ENCODE results near the gene PHOSPHO1. TPM values are rescaled to one million over a fixed set of nuclear protein-coding genes. Genes with fewer than 3 reads are reported as not detected.
A peak's percentile ranks its signal among the peaks of the same experiment; 100 is the strongest.

Gene PHOSPHO1
- total and polyA plus RNA-seq, 2 of the 13 experiments (the other 11 are each of a cell fraction or from before 2014, with no cell fraction given): not detected

DNA sequence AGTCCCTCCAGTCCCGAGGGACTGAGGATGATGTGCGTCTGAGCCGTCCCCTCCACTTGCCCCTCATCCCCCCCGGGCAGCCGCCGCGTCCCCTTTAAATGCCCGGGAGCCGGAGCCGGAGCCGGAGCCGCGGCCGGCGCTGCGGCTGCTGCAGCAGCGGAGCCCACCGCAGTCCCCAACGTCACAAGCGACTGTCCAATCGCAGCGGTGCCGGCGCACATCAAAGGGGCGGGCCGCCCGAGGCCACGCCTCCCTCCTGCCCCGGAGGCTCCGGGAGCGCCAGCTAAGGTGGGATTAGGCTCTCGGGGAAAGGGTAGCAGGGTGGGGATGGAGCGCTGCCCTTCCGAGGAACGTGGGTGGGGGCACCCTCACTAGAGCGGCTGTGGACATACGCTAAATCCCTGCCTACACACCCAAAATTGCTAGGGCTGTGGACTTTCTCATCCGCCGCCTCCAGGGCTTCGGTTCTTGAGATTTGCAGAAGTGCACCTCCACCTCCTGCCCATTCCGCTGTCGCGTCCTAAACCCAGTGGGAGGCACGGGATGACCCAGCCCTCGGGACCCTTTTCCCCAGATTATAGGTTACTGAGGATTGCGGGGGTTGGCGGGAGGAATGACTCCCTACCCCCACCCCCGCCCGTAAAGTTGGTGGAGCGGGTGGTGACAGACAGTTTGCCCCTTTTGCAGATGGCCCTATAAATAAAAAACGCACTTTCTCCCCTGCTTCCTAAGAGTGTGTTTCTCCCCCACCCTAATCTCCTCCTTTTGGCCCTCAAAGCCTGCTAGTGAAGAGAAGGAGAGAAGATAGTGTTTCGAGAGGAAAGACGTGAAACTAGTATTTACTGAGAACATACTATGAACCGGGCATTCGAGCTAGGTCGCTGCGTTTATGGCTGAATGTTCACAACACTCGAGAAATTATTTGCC lies at the start of gene PHOSPHO1 (continued):
- no peak for TF ChIP-seq MEF2D (CRISPR knock-in tag; IDR thresholded peaks at IDR 0.05)
- TF ChIP-seq, protein P1, sequence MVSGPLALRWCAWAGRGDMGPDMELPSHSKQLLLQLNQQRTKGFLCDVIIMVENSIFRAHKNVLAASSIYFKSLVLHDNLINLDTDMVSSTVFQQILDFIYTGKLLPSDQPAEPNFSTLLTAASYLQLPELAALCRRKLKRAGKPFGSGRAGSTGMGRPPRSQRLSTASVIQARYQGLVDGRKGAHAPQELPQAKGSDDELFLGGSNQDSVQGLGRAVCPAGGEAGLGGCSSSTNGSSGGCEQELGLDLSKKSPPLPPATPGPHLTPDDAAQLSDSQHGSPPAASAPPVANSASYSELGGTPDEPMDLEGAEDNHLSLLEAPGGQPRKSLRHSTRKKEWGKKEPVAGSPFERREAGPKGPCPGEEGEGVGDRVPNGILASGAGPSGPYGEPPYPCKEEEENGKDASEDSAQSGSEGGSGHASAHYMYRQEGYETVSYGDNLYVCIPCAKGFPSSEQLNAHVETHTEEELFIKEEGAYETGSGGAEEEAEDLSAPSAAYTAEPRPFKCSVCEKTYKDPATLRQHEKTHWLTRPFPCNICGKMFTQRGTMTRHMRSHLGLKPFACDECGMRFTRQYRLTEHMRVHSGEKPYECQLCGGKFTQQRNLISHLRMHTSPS (CRISPR knock-in tag; IDR thresholded peaks at IDR 0.05; ENCODE audit: low read depth): no peak
- TF ChIP-seq ZNF253 (CRISPR knock-in tag; IDR thresholded peaks at IDR 0.05; ENCODE audit: borderline replicate concordance): no peak
- peak; percentile 79 for TF ChIP-seq SP4 (CRISPR knock-in tag; IDR thresholded peaks at IDR 0.05)
- TF ChIP-seq ZNF468 (CRISPR knock-in tag; IDR thresholded peaks at IDR 0.05): no peak
- TF ChIP-seq ZSCAN31 (CRISPR knock-in tag; IDR thresholded peaks at IDR 0.05; ENCODE audit: low read depth): peak; percentile 55; the same call in 1 of the 2 replicates
- TF ChIP-seq FOXJ3 (CRISPR knock-in tag; IDR thresholded peaks at IDR 0.05; ENCODE audit: borderline replicate concordance): no peak
- TF ChIP-seq ZNF598 (CRISPR knock-in tag; IDR thresholded peaks at IDR 0.05; ENCODE audit: borderline replicate concordance): peak; percentile 68; the same call in 1 of the 2 replicates
- TF ChIP-seq ATF1 (CRISPR knock-in tag; IDR thresholded peaks at IDR 0.05): no peak
- TF ChIP-seq ADNP (CRISPR knock-in tag; IDR thresholded peaks at IDR 0.05): no peak
- no peak for TF ChIP-seq ZNF766 (CRISPR knock-in tag; IDR thresholded peaks at IDR 0.05; ENCODE audit: borderline replicate concordance)
- TF ChIP-seq ZNF274 (CRISPR knock-in tag; IDR thresholded peaks at IDR 0.05): 0 out of 2 replicates have a peak, but pooled peaks have one; percentile 48
- TF ChIP-seq HIVEP1 (CRISPR knock-in tag; IDR thresholded peaks at IDR 0.05): no peak
- TF ChIP-seq, protein P2, sequence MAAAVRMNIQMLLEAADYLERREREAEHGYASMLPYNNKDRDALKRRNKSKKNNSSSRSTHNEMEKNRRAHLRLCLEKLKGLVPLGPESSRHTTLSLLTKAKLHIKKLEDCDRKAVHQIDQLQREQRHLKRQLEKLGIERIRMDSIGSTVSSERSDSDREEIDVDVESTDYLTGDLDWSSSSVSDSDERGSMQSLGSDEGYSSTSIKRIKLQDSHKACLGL (CRISPR knock-in tag; IDR thresholded peaks at IDR 0.05): no peak
- no peak for TF ChIP-seq TBL1XR1 (IDR thresholded peaks at IDR 0.05; ENCODE audit: borderline replicate concordance, low read length, partially characterized antibody)
- TF ChIP-seq, protein P3, sequence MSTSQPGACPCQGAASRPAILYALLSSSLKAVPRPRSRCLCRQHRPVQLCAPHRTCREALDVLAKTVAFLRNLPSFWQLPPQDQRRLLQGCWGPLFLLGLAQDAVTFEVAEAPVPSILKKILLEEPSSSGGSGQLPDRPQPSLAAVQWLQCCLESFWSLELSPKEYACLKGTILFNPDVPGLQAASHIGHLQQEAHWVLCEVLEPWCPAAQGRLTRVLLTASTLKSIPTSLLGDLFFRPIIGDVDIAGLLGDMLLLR (CRISPR knock-in tag; IDR thresholded peaks at IDR 0.05): 0 out of 2 replicates have a peak, but pooled peaks have one; percentile 35
- no peak for TF ChIP-seq ZNF326 (CRISPR knock-in tag; IDR thresholded peaks at IDR 0.05; ENCODE audit: borderline replicate concordance)
- TF ChIP-seq AHR (CRISPR knock-in tag; IDR thresholded peaks at IDR 0.05): peak; percentile 17; the same call in 1 of the 2 replicates
- TF ChIP-seq, protein P4, sequence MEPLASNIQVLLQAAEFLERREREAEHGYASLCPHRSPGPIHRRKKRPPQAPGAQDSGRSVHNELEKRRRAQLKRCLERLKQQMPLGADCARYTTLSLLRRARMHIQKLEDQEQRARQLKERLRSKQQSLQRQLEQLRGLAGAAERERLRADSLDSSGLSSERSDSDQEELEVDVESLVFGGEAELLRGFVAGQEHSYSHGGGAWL (CRISPR knock-in tag; IDR thresholded peaks at IDR 0.05): peak; percentile 42; the same call in 1 of the 2 replicates
- no peak for TF ChIP-seq SOX5 (CRISPR knock-in tag; IDR thresholded peaks at IDR 0.05; ENCODE audit: borderline replicate concordance)
- TF ChIP-seq, protein P5, sequence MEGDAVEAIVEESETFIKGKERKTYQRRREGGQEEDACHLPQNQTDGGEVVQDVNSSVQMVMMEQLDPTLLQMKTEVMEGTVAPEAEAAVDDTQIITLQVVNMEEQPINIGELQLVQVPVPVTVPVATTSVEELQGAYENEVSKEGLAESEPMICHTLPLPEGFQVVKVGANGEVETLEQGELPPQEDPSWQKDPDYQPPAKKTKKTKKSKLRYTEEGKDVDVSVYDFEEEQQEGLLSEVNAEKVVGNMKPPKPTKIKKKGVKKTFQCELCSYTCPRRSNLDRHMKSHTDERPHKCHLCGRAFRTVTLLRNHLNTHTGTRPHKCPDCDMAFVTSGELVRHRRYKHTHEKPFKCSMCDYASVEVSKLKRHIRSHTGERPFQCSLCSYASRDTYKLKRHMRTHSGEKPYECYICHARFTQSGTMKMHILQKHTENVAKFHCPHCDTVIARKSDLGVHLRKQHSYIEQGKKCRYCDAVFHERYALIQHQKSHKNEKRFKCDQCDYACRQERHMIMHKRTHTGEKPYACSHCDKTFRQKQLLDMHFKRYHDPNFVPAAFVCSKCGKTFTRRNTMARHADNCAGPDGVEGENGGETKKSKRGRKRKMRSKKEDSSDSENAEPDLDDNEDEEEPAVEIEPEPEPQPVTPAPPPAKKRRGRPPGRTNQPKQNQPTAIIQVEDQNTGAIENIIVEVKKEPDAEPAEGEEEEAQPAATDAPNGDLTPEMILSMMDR (CRISPR knock-in tag; IDR thresholded peaks at IDR 0.05): 0 out of 2 replicates have a peak, but pooled peaks have one; percentile 6
- TF ChIP-seq HNRNPLL (IDR thresholded peaks at IDR 0.05; ENCODE audit: low read depth, low read length, poor library complexity, severe bottlenecking): peak; percentile 81
- TF ChIP-seq ZKSCAN5 (CRISPR knock-in tag; IDR thresholded peaks at IDR 0.05): no peak
- TF ChIP-seq ZNF34 (CRISPR knock-in tag; IDR thresholded peaks at IDR 0.05; ENCODE audit: borderline replicate concordance): no peak
- TF ChIP-seq SAP130 (CRISPR knock-in tag; IDR thresholded peaks at IDR 0.05; ENCODE audit: low read depth): no peak; the same call in 1 of the 2 replicates
